ENCODE measurements around the gene ENTPD7. TPM values are rescaled to one million over a fixed set of nuclear protein-coding genes. Genes with fewer than 3 reads are reported as not detected.

Gene ENTPD7
- total RNA-seq, 2 experiments from 2014 or later: 4.3 to 7.4 TPM

DNA sequence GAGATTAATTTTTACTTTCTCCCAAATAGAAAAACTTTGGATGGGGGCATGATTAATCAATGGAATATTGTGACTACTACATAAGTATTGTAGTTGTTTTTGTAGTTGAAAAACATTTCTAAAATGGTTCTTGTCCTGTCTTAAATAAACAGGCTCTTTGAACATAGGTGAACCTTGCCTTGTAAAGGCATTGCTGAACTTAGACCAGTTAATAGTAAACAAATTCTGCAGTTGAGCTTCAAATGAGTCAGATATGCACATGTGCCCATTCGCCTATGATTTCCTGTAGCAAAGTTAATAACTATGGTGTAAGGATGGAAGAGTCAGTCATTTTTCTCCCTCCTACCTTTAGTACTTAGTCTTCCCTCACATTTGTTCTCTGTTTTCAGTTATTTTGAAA is 95.4 kb downstream of the ENTPD7 start:
- DNase-seq (no peak), ATAC-seq (no peak)
- H3K4me3 Mint-ChIP-seq: no peak overlapping the region
- no peaks in the 10 kb centered on the region for H3K9me3 Mint-ChIP-seq (ENCODE audit: low read depth)
- H3K27me3 Mint-ChIP-seq: no peaks in the 10 kb centered on the region
- no peaks in the 10 kb centered on the region for H3K4me1 Mint-ChIP-seq
- no peak overlapping the region for H3K27ac Mint-ChIP-seq
- peaks cover 58% of the 10 kb centered on the region for H3K36me3 Mint-ChIP-seq
- CTCF ChIA-PET: interaction anchor here (1.0 kb wide), 1 partner anchor 10 kb away, joined by 6 read pairs; no protein-coding TSS in a partner anchor

Other genes starting within 250 kb of the ENTPD7 start
- gene GOT1, start 228.9 kb upstream of the ENTPD7 start, total RNA-seq: 10 to 100 TPM; 33.2 to 36.5 TPM
- not detected for gene NKX2-3, start 126.6 kb upstream of the ENTPD7 start, total RNA-seq
- 10 to 100 TPM; 60.4 to 89.5 TPM for gene SLC25A28, start 39.1 kb upstream of the ENTPD7 start, total RNA-seq
- gene COX15, start 72.6 kb downstream of the ENTPD7 start, total RNA-seq: 10 to 100 TPM; 40.4 to 42.1 TPM
- 10 to 100 TPM; 23.6 to 26.9 TPM for gene CUTC, start 72.7 kb downstream of the ENTPD7 start, total RNA-seq
- gene ABCC2, start 123.1 kb downstream of the ENTPD7 start, total RNA-seq: under 1 TPM; 0.82 to 0.85 TPM

Data from activated CD8-positive, alpha-beta memory T cell treated with anti-CD3 and anti-CD28 coated beads, Interleukin-2, amount 10 ng/mL, durations not matched to agents 7 days and 5 days (primary cell).